IMR-90 (cell line): Measurements from ENCODE around the gene TSPAN31. TPM values are rescaled to one million over a fixed set of nuclear protein-coding genes. Genes with fewer than 3 reads are reported as not detected.

Source experiments
- ATAC-seq: fragments of 200-7000 bp; cut with Tn5 transposase; 2 replicates; pipeline ENCODE4 v1.9.1; 2020; ENCODE audit warnings: low read depth, mild to moderate bottlenecking, moderate library complexity
- BruUV-seq: library from RNA; stranded (reverse); fragments of 400-500 nt; replicated peaks from 2 replicates; lab custom pipeline; 2021; lab: Mats Ljungman, UMichigan
- CTCF ChIA-PET: fragments of 300-600 bp; formaldehyde crosslinking; extraction: SDS; loops from one replicate; lab custom pipeline; 2021; ENCODE audit warnings: antibody characterized with exemption; lab: Yijun Ruan, JAX
- POLR2A ChIA-PET: fragments of 300-600 bp; sonication (Branson Sonifier 250); formaldehyde crosslinking; loops from one replicate; lab custom pipeline; 2022; ENCODE audit warnings: antibody characterized with exemption; ENCODE audit not compliant: unreplicated experiment; lab: Charles Lee
- DNase-seq: peaks from one replicate; pipeline ENCODE4 v3.0.0; 2013
- H2AFZ ChIP-seq: replicated peaks from 2 replicates; pipeline ENCODE3; 2013; ENCODE audit warnings: low read length, mild to moderate bottlenecking; ENCODE audit not compliant: poor library complexity
- H2AK5ac ChIP-seq: 2 replicates; pipeline ENCODE4 v1.6.1; 2013; ENCODE audit warnings: low read depth, low read length, inconsistent platforms
- H2AK9ac ChIP-seq: replicated peaks from 2 replicates; pipeline ENCODE3; 2013; ENCODE audit warnings: mild to moderate bottlenecking, low read depth, low read length, moderate library complexity; ENCODE audit not compliant: poor library complexity
- H2BK120ac ChIP-seq: 2 replicates; pipeline ENCODE4 v1.6.1; 2013; ENCODE audit warnings: low read depth, low read length, inconsistent platforms
- H2BK15ac ChIP-seq: 3 replicates; pipeline ENCODE4 v1.6.1; 2013; ENCODE audit warnings: low read depth, low read length, inconsistent platforms
- H2BK20ac ChIP-seq: 2 replicates; pipeline ENCODE4 v1.6.1; 2013; ENCODE audit warnings: low read depth, mild to moderate bottlenecking, inconsistent platforms, low read length, moderate library complexity
- H2BK5ac ChIP-seq: 2 replicates; pipeline ENCODE4 v1.6.1; 2013; ENCODE audit warnings: mild to moderate bottlenecking, low read depth, low read length, inconsistent platforms; ENCODE audit not compliant: poor library complexity, severe bottlenecking
- H3K14ac ChIP-seq: replicated peaks from 2 replicates; pipeline ENCODE4 v1.6.1; 2013; ENCODE audit warnings: low read depth, low read length, inconsistent platforms
- H3K18ac ChIP-seq: 2 replicates; pipeline ENCODE4 v1.6.1; 2013; ENCODE audit warnings: low read depth, low read length, control low read depth
- H3K23ac ChIP-seq: 2 replicates; pipeline ENCODE4 v1.6.1; 2013; ENCODE audit warnings: low read depth, low read length, inconsistent platforms
- H3K27ac ChIP-seq: 2 replicates; pipeline ENCODE4 v1.5.1; 2013; ENCODE audit warnings: mild to moderate bottlenecking, control low read depth, low read length; ENCODE audit not compliant: insufficient read depth
- H3K27me3 ChIP-seq: 2 replicates; pipeline ENCODE4 v1.6.1; 2013; ENCODE audit warnings: low read length; ENCODE audit not compliant: control insufficient read depth, insufficient read depth
- H3K36me3 ChIP-seq: 2 replicates; pipeline ENCODE4 v1.6.1; 2013; ENCODE audit warnings: low read length, mixed read lengths; ENCODE audit not compliant: control insufficient read depth, insufficient read depth
- H3K4ac ChIP-seq: 2 replicates; pipeline ENCODE4 v1.6.1; 2013; ENCODE audit warnings: low read depth, low read length, inconsistent platforms
- H3K4me1 ChIP-seq: 2 replicates; pipeline ENCODE4 v1.6.1; 2013; ENCODE audit warnings: low read length, mixed read lengths; ENCODE audit not compliant: control insufficient read depth, insufficient read depth
- H3K4me2 ChIP-seq: 2 replicates; pipeline ENCODE4 v1.6.1; 2013; ENCODE audit warnings: low read depth, mild to moderate bottlenecking, control low read depth, low read length, moderate library complexity
- H3K4me3 ChIP-seq: 2 replicates; pipeline ENCODE4 v1.5.1; 2013; ENCODE audit warnings: low read depth, mild to moderate bottlenecking, control low read depth, low read length, moderate library complexity; ENCODE audit not compliant: insufficient read depth
- H3K56ac ChIP-seq: 2 replicates; pipeline ENCODE4 v1.6.1; 2013; ENCODE audit warnings: low read length, inconsistent platforms; ENCODE audit not compliant: insufficient read depth; ENCODE audit errors: extremely low read depth
- H3K79me1 ChIP-seq, 2 experiments: 2 replicates each; pipeline ENCODE4 v1.6.1; 2013; ENCODE audit warnings: low read length in 2 of 2, inconsistent platforms in 1 of 2, low read depth in 1 of 2
- H3K9ac ChIP-seq: 2 replicates; pipeline ENCODE4 v1.6.1; 2013; ENCODE audit warnings: low read depth, low read length, control low read depth
- H3K9me1 ChIP-seq: 2 replicates; pipeline ENCODE4 v1.6.1; 2013; ENCODE audit warnings: low read length, inconsistent platforms; ENCODE audit not compliant: insufficient read depth
- H3K9me3 ChIP-seq: 2 replicates; pipeline ENCODE4 v1.6.1; 2013; ENCODE audit warnings: low read length; ENCODE audit not compliant: control insufficient read depth, insufficient read depth
- H4K20me1 ChIP-seq: 2 replicates; pipeline ENCODE4 v1.6.1; 2013; ENCODE audit warnings: low read length, inconsistent platforms; ENCODE audit not compliant: insufficient read depth
- H4K5ac ChIP-seq: 2 replicates; pipeline ENCODE4 v1.6.1; 2013; ENCODE audit warnings: mild to moderate bottlenecking, low read depth, low read length, control low read depth
- H4K8ac ChIP-seq, 2 experiments: 2 replicates each; pipeline ENCODE4 v1.6.1; 2013; ENCODE audit warnings: low read depth in 2 of 2, low read length in 2 of 2, control low read depth in 1 of 2, inconsistent platforms in 1 of 2
- H4K91ac ChIP-seq: 2 replicates; pipeline ENCODE4 v1.6.1; 2013; ENCODE audit warnings: low read depth, low read length, inconsistent platforms; ENCODE audit not compliant: insufficient read depth
- CEBPB ChIP-seq: IDR thresholded peaks from 2 replicates; pipeline ENCODE4 v1.6.1; 2012; ENCODE audit warnings: low read depth, low read length, improper control_type of control experiment
- FOS ChIP-seq: fragments of 150-350 bp; IDR thresholded peaks from 2 replicates; pipeline ENCODE4 v1.6.1; 2016; ENCODE audit warnings: low read depth, low read length
- MXI1 ChIP-seq: IDR thresholded peaks from 2 replicates; pipeline ENCODE4 v1.6.1; 2012; ENCODE audit warnings: low read depth, mild to moderate bottlenecking, low read length, moderate library complexity, borderline replicate concordance
- WGBS, 2 experiments: methylation state at CpG; one replicate each; pipeline versions ENCODE4 v1.1.5 to v1.1.7; 2013; ENCODE audit warnings: missing lambda C conversion rate in 2 of 2; ENCODE audit not compliant: insufficient read length in 1 of 2; ENCODE audit errors: extremely low coverage in 2 of 2; 5-methylcytosine and 5-hydroxymethylcytosine counted together
- dilution Hi-C: fragments of 300-500 bp; cut with HindIII; formaldehyde crosslinking; loops from one replicate; pipeline ENCODE4 v1.14.3; 2018; ENCODE audit warnings: low sequenced_read_pairs; ENCODE audit not compliant: unreplicated experiment
- in situ Hi-C: fragments of 300-500 bp; cut with MboI; formaldehyde crosslinking; loops from 3 replicates; pipeline ENCODE4 v1.14.3; 2019; ENCODE audit warnings: low sequenced_read_pairs, inconsistent platforms, mixed read lengths
- intact Hi-C: fragments of 100-400 bp; cut with micrococcal nuclease; formaldehyde crosslinking; loops from 2 replicates; pipeline ENCODE4 v1.10.0; 2022
- polyA plus RNA-seq, 3 experiments: library from polyadenylated mRNA; depleted of rRNA; stranded (reverse); fragments of >200 nt; gene quantifications; 2 replicates each; pipeline ENCODE4 v1.2.3, GENCODE V29; 2012; ENCODE audit warnings: low replicate concordance in 1 of 3
- total RNA-seq: library from RNA; depleted of rRNA; stranded (reverse); fragments of >200 nt; gene quantifications from 2 replicates; pipeline ENCODE4 v1.2.3, GENCODE V29; 2012
- TF ChIP-seq, protein P1 (sequence below): conservative IDR thresholded peaks from 2 replicates; pipeline ENCODE4 v1.5.1; 2012; ENCODE audit warnings: mild to moderate bottlenecking, low read depth, low read length, improper control_type of control experiment

The TSPAN31 gene
- total and polyA plus RNA-seq, 2 of the 4 experiments (the other 2 are of a cell fraction): 12.3 to 71.2 TPM

DNA sequence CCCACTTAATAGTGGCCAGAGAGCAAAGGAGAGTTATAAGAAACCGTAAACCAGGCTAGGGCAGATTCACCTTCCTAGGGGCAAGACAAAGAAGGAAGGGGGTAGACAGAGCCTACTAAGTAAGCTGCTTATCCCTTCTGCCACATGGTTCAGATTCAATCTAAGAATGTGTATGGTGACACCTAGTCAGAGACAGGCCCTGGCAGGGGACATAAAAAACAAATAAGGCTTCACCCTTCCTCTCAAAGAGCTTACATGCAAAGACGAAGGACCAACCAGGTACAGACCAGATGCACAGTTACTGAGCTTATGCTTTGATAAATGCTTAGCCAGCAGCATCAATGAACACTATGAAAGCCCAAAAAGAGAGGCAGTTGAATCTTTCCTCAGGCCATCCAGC is 17.6 kb downstream of the TSPAN31 start:
- H3K4ac ChIP-seq: no peak overlapping the region
- dilution Hi-C loops (no loop called here), intact Hi-C loops (no loop called here), in situ Hi-C loops (no loop called here)
- H2BK15ac ChIP-seq: no peak overlapping the region
- peaks cover 8% of the 10 kb centered on the region; the same call in 1 of the 2 replicates for H3K4me1 ChIP-seq
- no peak overlapping the region for H2BK20ac ChIP-seq
- no peak overlapping the region for H3K27ac ChIP-seq
- H3K9me3 ChIP-seq: peaks cover 2% of the 10 kb centered on the region; the same call in 1 of the 2 replicates
- no TSS peak for BruUV-seq
- H4K8ac ChIP-seq: no peak overlapping the region
- POLR2A ChIA-PET: no interaction called here
- H3K27me3 ChIP-seq: peaks cover 43% of the 10 kb centered on the region
- CTCF ChIA-PET: no interaction called here
- WGBS, 2 experiments: no CpG with 5 or more reads among the region's 2 CpGs
- H3K9ac ChIP-seq: no peak overlapping the region
- no peak for ATAC-seq
- H3K23ac ChIP-seq: no peak overlapping the region
- no peak overlapping the region for H3K56ac ChIP-seq
- peaks cover 9% of the 10 kb centered on the region for H3K36me3 ChIP-seq
- H4K91ac ChIP-seq: no peak overlapping the region
- H2BK5ac ChIP-seq: no peak overlapping the region
- H3K9me1 ChIP-seq: 0 out of 2 replicates have a peak, but pooled peaks cover 3% of the 10 kb centered on the region
- TF ChIP-seq CEBPB: no peak
- TF ChIP-seq, protein P1, sequence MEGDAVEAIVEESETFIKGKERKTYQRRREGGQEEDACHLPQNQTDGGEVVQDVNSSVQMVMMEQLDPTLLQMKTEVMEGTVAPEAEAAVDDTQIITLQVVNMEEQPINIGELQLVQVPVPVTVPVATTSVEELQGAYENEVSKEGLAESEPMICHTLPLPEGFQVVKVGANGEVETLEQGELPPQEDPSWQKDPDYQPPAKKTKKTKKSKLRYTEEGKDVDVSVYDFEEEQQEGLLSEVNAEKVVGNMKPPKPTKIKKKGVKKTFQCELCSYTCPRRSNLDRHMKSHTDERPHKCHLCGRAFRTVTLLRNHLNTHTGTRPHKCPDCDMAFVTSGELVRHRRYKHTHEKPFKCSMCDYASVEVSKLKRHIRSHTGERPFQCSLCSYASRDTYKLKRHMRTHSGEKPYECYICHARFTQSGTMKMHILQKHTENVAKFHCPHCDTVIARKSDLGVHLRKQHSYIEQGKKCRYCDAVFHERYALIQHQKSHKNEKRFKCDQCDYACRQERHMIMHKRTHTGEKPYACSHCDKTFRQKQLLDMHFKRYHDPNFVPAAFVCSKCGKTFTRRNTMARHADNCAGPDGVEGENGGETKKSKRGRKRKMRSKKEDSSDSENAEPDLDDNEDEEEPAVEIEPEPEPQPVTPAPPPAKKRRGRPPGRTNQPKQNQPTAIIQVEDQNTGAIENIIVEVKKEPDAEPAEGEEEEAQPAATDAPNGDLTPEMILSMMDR: no peak
- no peak for TF ChIP-seq FOS
- TF ChIP-seq MXI1: no peak
- no peak overlapping the region for H3K4me3 ChIP-seq
- H3K4me2 ChIP-seq: no peak overlapping the region
- H2AFZ ChIP-seq: no peak overlapping the region
- H3K18ac ChIP-seq: no peak overlapping the region
- H4K20me1 ChIP-seq: no peaks in the 10 kb centered on the region
- no peak overlapping the region for H4K5ac ChIP-seq
- no peak for DNase-seq
- no peak overlapping the region for H2AK5ac ChIP-seq
- no peak overlapping the region for H2BK120ac ChIP-seq
- no peaks in the 10 kb centered on the region for H3K79me1 ChIP-seq
- H3K14ac ChIP-seq: no peak overlapping the region
- H2AK9ac ChIP-seq: no peak overlapping the region
